HepG2 (cell line): ENCODE results near the gene SPAG8. TPM values are rescaled to one million over a fixed set of nuclear protein-coding genes. Genes with fewer than 3 reads are reported as not detected.

ENCODE experiments used
- ARID4A ChIP-seq: sonication (generic); formaldehyde crosslinking; IDR thresholded peaks from 2 replicates; pipeline ENCODE4 v1.5.0; 2020; ENCODE audit warnings: mild to moderate bottlenecking, missing genetic modification reagents, borderline replicate concordance
- KLF11 ChIP-seq: IDR thresholded peaks from 2 replicates; pipeline ENCODE4 v1.6.1; 2016; ENCODE audit warnings: missing compliant biosample characterization
- KMT2A ChIP-seq: sonication (generic); formaldehyde crosslinking; IDR thresholded peaks from 2 replicates; pipeline ENCODE4 v1.4.0; 2020; ENCODE audit warnings: missing genetic modification reagents
- MED1 ChIP-seq: sonication (generic); formaldehyde crosslinking; IDR thresholded peaks from 2 replicates; pipeline ENCODE4 v1.4.0; 2020; ENCODE audit warnings: missing genetic modification reagents
- MNT ChIP-seq: fragments of 450-650 bp; IDR thresholded peaks from 2 replicates; pipeline ENCODE4 v1.6.1; 2016
- PHF5A ChIP-seq: IDR thresholded peaks from one replicate; pipeline ENCODE4 v1.6.1; 2018; ENCODE audit warnings: low read depth, missing genetic modification reagents; ENCODE audit not compliant: unreplicated experiment
- POLR2AphosphoS5 ChIP-seq: IDR thresholded peaks from 2 replicates; pipeline ENCODE4 v1.6.1; 2012; ENCODE audit warnings: low read depth, low read length
- SALL1 ChIP-seq: sonication (generic); formaldehyde crosslinking; IDR thresholded peaks from 2 replicates; pipeline ENCODE4 v1.8.0; 2022; ENCODE audit warnings: mild to moderate bottlenecking, missing genetic modification reagents
- SETDB1 ChIP-seq: sonication (generic); formaldehyde crosslinking; IDR thresholded peaks from 2 replicates; pipeline ENCODE4 v1.5.1; 2020; ENCODE audit warnings: missing genetic modification reagents, mild to moderate bottlenecking, borderline replicate concordance
- SNAPC4 ChIP-seq: sonication (generic); formaldehyde crosslinking; IDR thresholded peaks from 2 replicates; pipeline ENCODE4 v1.4.0; 2020; ENCODE audit warnings: mild to moderate bottlenecking, missing genetic modification reagents
- SP1 ChIP-seq, 2 experiments: fragments of 450-650 bp in 1 of 2; sonication (generic) in 1 of 2; formaldehyde crosslinking in 1 of 2; IDR thresholded peaks; 2 replicates each; pipeline versions ENCODE4 v1.4.0 to v1.6.1; 2016 to 2020; ENCODE audit warnings: missing genetic modification reagents in 1 of 2
- SUZ12 ChIP-seq: fragments of 150-350 bp; IDR thresholded peaks from 2 replicates; pipeline ENCODE4 v1.6.1; 2014; ENCODE audit warnings: low read depth, low read length
- ZNF234 ChIP-seq: sonication (generic); formaldehyde crosslinking; conservative IDR thresholded peaks from 2 replicates; pipeline ENCODE4 v1.5.1; 2020; ENCODE audit warnings: mild to moderate bottlenecking, missing genetic modification reagents
- ZNF292 ChIP-seq: sonication (generic); formaldehyde crosslinking; IDR thresholded peaks from 2 replicates; pipeline ENCODE4 v1.8.1; 2022; ENCODE audit warnings: mild to moderate bottlenecking, low read depth, missing genetic modification reagents, borderline replicate concordance
- ZNF33B ChIP-seq: sonication (generic); formaldehyde crosslinking; IDR thresholded peaks from 2 replicates; pipeline ENCODE4 v1.5.1; 2020; ENCODE audit warnings: mild to moderate bottlenecking, missing genetic modification reagents
- ZNF383 ChIP-seq: sonication (generic); formaldehyde crosslinking; IDR thresholded peaks from 2 replicates; pipeline ENCODE4 v1.4.0; 2020; ENCODE audit warnings: missing genetic modification reagents, mild to moderate bottlenecking, borderline replicate concordance
- ZNF577 ChIP-seq: sonication (generic); formaldehyde crosslinking; IDR thresholded peaks from 2 replicates; pipeline ENCODE4 v1.4.0; 2020; ENCODE audit warnings: mild to moderate bottlenecking, low read depth, missing genetic modification reagents, borderline replicate concordance
- ZSCAN5A ChIP-seq: sonication (generic); formaldehyde crosslinking; IDR thresholded peaks from 2 replicates; pipeline ENCODE4 v1.8.0; 2022; ENCODE audit warnings: mild to moderate bottlenecking, missing genetic modification reagents, borderline replicate concordance
- polyA plus RNA-seq, 8 experiments: library from polyadenylated mRNA; depleted of rRNA in 3 of 8; stranded (reverse) in 7 of 8; unstranded in 1 of 8; fragments of >200 nt; fragmentation: Illumina TruSeq in 4 of 8; extraction: Trizol in 4 of 8; gene quantifications; 2 replicates each; pipeline versions ENCODE4 v1.2.1 to v1.2.3, GENCODE V29; 2011 to 2016; ENCODE audit warnings: low read depth in 4 of 8, missing spikeins in 1 of 8, mixed read lengths in 1 of 8; ENCODE audit not compliant: insufficient read depth in 1 of 8
- total RNA-seq, 5 experiments: library from RNA; depleted of rRNA; stranded (reverse); fragments of >200 nt; fragmentation: Illumina TruSeq; extraction: Trizol; gene quantifications; 2 replicates each; pipeline ENCODE4 v1.2.3, GENCODE V29; 2016; ENCODE audit warnings: low read depth in 1 of 5

SPAG8 gene
- total and polyA plus RNA-seq, 2 of the 13 experiments (the other 11 are each of a cell fraction or from before 2014, with no cell fraction given): 0.18 to 0.27 TPM

GRCh38 chr9:35812025-35812602, at the start of gene SPAG8 (continued):
- TF ChIP-seq ZNF383 (no peak), ZNF33B (no peak), ZNF234 (CRISPR knock-in tag) (no peak), POLR2AphosphoS5 (peak; percentile 54), SNAPC4 (CRISPR knock-in tag) (no peak), ZNF577 (CRISPR knock-in tag) (no peak), KMT2A (CRISPR knock-in tag) (peak; percentile 42; the same call in 1 of the 2 replicates), SP1 (IDR thresholded peaks at IDR 0.05) (no peak), SP1 (CRISPR knock-in tag; IDR thresholded peaks at IDR 0.05) (peak; percentile 77), PHF5A (no peak), ZNF292 (CRISPR knock-in tag) (no peak), ZSCAN5A (CRISPR knock-in tag) (no peak; the same call in 1 of the 2 replicates), SALL1 (CRISPR knock-in tag) (peak; percentile 81), SETDB1 (CRISPR knock-in tag) (no peak), MED1 (CRISPR knock-in tag) (no peak; the same call in 1 of the 2 replicates), MNT (no peak), KLF11 (CRISPR knock-in tag) (no peak), SUZ12 (no peak), ARID4A (peak; percentile 80)
